PC-3 (cell line): ENCODE data around the gene UQCR11. TPM values are rescaled to one million over a fixed set of nuclear protein-coding genes. Genes with fewer than 3 reads are reported as not detected.

ENCODE experiments used
- ATAC-seq: fragments of 200-7000 bp; cut with Tn5 transposase; 2 replicates; pipeline ENCODE4 v1.9.1; 2020; ENCODE audit warnings: mild to moderate bottlenecking, moderate library complexity
- BruUV-seq: library from RNA; stranded (reverse); fragments of 400-500 nt; replicated peaks from 2 replicates; lab custom pipeline; 2021; lab: Mats Ljungman, UMichigan
- CTCF ChIA-PET: fragments of 300-600 bp; sonication (Branson Sonifier 250); formaldehyde crosslinking; loops from one replicate; lab custom pipeline; 2022; ENCODE audit warnings: antibody characterized with exemption; lab: Charles Lee
- POLR2A ChIA-PET: fragments of 300-600 bp; sonication (Branson Sonifier 250); formaldehyde crosslinking; loops from one replicate; lab custom pipeline; 2022; ENCODE audit warnings: antibody characterized with exemption; ENCODE audit not compliant: unreplicated experiment; lab: Charles Lee
- DNase-seq: peaks from one replicate; pipeline ENCODE4 v3.0.0-alpha.2; 2015
- H2AFZ ChIP-seq: fragments of 300-600 bp; sonication (generic); 2 replicates; pipeline ENCODE4 v1.6.0; 2016; ENCODE audit warnings: antibody characterized with exemption, low read length
- H3F3A ChIP-seq: fragments of 300-600 bp; sonication (generic); one replicate; pipeline ENCODE4 v1.6.0; 2017; ENCODE audit warnings: antibody characterized with exemption, low read length, control low read depth, mild to moderate bottlenecking; ENCODE audit not compliant: unreplicated experiment
- H3K27ac ChIP-seq: fragments of 300-600 bp; sonication (generic); 2 replicates; pipeline ENCODE4 v1.5.1; 2016; ENCODE audit warnings: mild to moderate bottlenecking, low read length
- H3K27me3 ChIP-seq: fragments of 300-600 bp; sonication (generic); 2 replicates; pipeline ENCODE4 v1.6.1; 2016; ENCODE audit warnings: low read length, mixed read lengths
- H3K36me3 ChIP-seq: fragments of 300-600 bp; sonication (generic); 2 replicates; pipeline ENCODE4 v1.6.1; 2016; ENCODE audit warnings: low read depth, mixed run types, low read length, mixed read lengths
- H3K4me1 ChIP-seq: fragments of 300-600 bp; sonication (generic); 2 replicates; pipeline ENCODE4 v1.5.1; 2016; ENCODE audit warnings: low read length; ENCODE audit not compliant: insufficient read depth
- H3K4me2 ChIP-seq: fragments of 300-600 bp; sonication (generic); 2 replicates; pipeline ENCODE4 v1.6.0; 2016; ENCODE audit warnings: low read length
- H3K4me3 ChIP-seq: fragments of 300-600 bp; sonication (generic); 2 replicates; pipeline ENCODE4 v1.5.1; 2016; ENCODE audit warnings: mild to moderate bottlenecking, low read length, mixed read lengths
- H3K79me2 ChIP-seq: fragments of 300-600 bp; sonication (generic); 2 replicates; pipeline ENCODE4 v1.6.1; 2017; ENCODE audit warnings: low read length, mixed read lengths
- H3K9ac ChIP-seq: fragments of 300-600 bp; sonication (generic); 2 replicates; pipeline ENCODE4 v1.6.0; 2016; ENCODE audit warnings: mild to moderate bottlenecking, low read length
- H3K9me2 ChIP-seq: fragments of 300-600 bp; sonication (generic); replicated peaks from 2 replicates; pipeline ENCODE4 v1.6.1; 2016; ENCODE audit warnings: mixed run types, low read length, mixed read lengths
- H3K9me3 ChIP-seq: fragments of 300-600 bp; sonication (generic); 2 replicates; pipeline ENCODE4 v1.6.1; 2016; ENCODE audit warnings: low read length, mixed read lengths
- H4K20me1 ChIP-seq: fragments of 300-600 bp; sonication (generic); 2 replicates; pipeline ENCODE4 v1.6.1; 2016; ENCODE audit warnings: low read length, mixed read lengths
- EZH2 ChIP-seq: fragments of 300-600 bp; sonication (generic); IDR thresholded peaks from one replicate; pipeline ENCODE4 v1.6.1; 2017; ENCODE audit warnings: antibody characterized with exemption, mild to moderate bottlenecking, low read length; ENCODE audit not compliant: unreplicated experiment
- EZH2phosphoT487 ChIP-seq: fragments of 300-600 bp; sonication (generic); IDR thresholded peaks from 2 replicates; pipeline ENCODE4 v1.6.1; 2018; ENCODE audit warnings: mild to moderate bottlenecking, antibody characterized with exemption, low read length, borderline replicate concordance
- intact Hi-C: fragments of 100-400 bp; cut with micrococcal nuclease; formaldehyde crosslinking; loops from 2 replicates; pipeline ENCODE4 v1.9.0; 2023
- total RNA-seq: library from RNA; depleted of rRNA; stranded (reverse); fragments of >200 nt; gene quantifications from 2 replicates; pipeline ENCODE4 v1.2.3, GENCODE V29; 2014
- TF ChIP-seq, protein P1 (sequence below): fragments of 300-600 bp; sonication (generic); conservative IDR thresholded peaks from 2 replicates; pipeline ENCODE4 v1.5.1; 2017; ENCODE audit warnings: antibody characterized with exemption, low read depth, mild to moderate bottlenecking, low read length

Gene UQCR11
- total RNA-seq, 1 experiment from 2014 or later: 148 TPM

DNA sequence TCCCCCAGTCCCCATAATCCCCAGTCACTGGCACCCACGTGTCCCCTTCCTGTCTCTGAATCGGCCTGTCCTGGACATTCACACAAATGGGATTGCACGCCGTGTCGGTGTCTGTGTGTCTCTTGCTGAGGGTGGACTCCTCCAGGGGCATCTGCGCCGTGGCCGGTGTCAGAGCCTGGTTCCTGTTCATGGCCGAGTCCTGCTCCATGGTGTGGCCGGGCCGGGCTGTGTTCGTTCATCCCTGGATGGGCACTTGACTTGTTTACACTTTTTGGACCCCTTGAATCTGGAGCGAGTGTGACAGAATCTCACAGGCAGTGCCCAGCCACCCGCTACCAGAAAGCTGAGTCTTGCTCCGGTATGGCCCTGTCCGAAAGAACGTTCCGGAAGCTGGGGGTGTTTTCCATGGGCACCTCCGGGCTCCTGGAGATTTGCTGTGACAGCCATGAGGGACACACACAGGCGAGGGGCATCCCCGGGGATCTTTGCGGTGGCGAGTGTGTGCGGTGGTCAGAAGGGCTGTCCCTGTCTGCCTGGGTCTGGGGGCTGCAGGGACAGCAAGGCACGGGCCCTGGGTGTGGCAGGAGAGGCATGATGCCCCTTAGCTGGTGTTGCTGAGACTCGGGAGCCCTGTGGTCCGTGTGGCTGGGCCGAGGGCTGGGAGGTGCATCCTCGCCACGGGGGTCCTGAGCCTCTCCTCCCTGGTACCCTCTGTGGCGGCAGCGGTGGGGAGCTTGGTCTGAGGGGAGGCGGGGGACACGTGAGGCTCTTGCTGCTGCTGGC is 30.7 kb downstream of the UQCR11 start:
- no peaks in the 10 kb centered on the region for H3K4me1 ChIP-seq
- H3K9me3 ChIP-seq: no peaks in the 10 kb centered on the region
- no peaks in the 10 kb centered on the region for H3K79me2 ChIP-seq
- no peaks in the 10 kb centered on the region for H3K9me2 ChIP-seq
- ATAC-seq (no peak), DNase-seq (no peak)
- no peaks in the 10 kb centered on the region for H3F3A ChIP-seq
- no TSS peak for BruUV-seq
- H3K9ac ChIP-seq: no peak overlapping the region
- intact Hi-C loops: no loop called here
- H3K27ac ChIP-seq: no peak overlapping the region
- TF ChIP-seq EZH2phosphoT487 (no peak), EZH2 (no peak)
- no peaks in the 10 kb centered on the region for H3K36me3 ChIP-seq
- H3K4me2 ChIP-seq: no peak overlapping the region
- POLR2A ChIA-PET: no interaction called here
- CTCF ChIA-PET: no interaction called here
- no peaks in the 10 kb centered on the region for H4K20me1 ChIP-seq
- H3K27me3 ChIP-seq: no peaks in the 10 kb centered on the region
- H3K4me3 ChIP-seq: no peak overlapping the region
- H2AFZ ChIP-seq: no peak overlapping the region

DNA sequence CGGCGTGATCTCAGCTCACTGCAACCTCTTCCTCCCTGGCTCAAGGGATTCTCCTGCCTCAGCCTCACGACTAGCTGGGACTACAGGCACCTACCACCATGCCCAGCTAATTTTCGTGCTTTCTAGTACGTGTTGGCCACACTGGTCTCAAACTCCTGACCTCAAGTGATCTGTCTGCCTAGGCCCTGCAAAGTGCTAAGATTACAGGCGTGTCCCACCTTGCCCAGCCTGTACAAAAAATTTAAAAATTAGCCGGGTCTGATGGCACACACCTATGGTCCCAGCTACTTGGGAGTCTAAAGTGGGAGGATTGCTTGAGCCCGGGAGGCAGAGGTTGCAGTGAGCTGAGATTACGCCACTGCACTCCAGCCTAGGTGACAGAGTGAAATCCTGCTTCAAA is 32.5 kb downstream of the UQCR11 start:
- Histone ChIP-seq H3K4me3 (no peak overlapping the region), H2AFZ (no peak overlapping the region), H3K4me2 (no peak overlapping the region), H3K36me3 (no peaks in the 10 kb centered on the region), H3F3A (no peaks in the 10 kb centered on the region), H3K9me2 (no peaks in the 10 kb centered on the region), H3K27me3 (no peaks in the 10 kb centered on the region), H3K79me2 (no peaks in the 10 kb centered on the region), H3K9ac (no peak overlapping the region), H3K4me1 (no peaks in the 10 kb centered on the region; the same call in 1 of the 2 replicates), H3K27ac (no peak overlapping the region), H3K9me3 (no peaks in the 10 kb centered on the region), H4K20me1 (no peaks in the 10 kb centered on the region)
- no peak for DNase-seq
- intact Hi-C loops: no loop called here
- ChIA-PET CTCF (no interaction called here), POLR2A (no interaction called here)
- no peak for ATAC-seq
- TF ChIP-seq EZH2phosphoT487: no peak
- TF ChIP-seq EZH2: no peak
- TF ChIP-seq, protein P1, sequence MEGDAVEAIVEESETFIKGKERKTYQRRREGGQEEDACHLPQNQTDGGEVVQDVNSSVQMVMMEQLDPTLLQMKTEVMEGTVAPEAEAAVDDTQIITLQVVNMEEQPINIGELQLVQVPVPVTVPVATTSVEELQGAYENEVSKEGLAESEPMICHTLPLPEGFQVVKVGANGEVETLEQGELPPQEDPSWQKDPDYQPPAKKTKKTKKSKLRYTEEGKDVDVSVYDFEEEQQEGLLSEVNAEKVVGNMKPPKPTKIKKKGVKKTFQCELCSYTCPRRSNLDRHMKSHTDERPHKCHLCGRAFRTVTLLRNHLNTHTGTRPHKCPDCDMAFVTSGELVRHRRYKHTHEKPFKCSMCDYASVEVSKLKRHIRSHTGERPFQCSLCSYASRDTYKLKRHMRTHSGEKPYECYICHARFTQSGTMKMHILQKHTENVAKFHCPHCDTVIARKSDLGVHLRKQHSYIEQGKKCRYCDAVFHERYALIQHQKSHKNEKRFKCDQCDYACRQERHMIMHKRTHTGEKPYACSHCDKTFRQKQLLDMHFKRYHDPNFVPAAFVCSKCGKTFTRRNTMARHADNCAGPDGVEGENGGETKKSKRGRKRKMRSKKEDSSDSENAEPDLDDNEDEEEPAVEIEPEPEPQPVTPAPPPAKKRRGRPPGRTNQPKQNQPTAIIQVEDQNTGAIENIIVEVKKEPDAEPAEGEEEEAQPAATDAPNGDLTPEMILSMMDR: no peak
- no TSS peak for BruUV-seq

DNA sequence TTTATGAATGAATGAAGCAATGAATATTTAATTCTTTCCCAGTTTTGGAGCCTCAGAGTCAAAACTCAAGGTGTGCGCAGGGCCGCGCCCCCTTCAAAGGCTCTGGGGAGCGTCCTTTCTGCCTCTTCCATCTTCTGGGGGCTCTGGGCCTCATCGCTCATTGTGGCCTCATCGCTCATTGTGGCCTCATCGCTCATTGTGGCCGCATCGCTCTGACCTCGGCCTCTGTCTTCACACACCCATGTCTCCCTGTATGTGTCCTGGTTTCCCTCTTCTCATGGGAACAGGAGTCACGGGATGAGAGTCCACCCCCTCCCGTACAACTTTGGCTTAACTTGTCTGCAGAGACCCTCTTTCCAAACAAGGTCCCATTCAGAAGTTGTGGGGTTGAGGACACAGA is 33.9 kb downstream of the UQCR11 start:
- H3K9me2 ChIP-seq: no peaks in the 10 kb centered on the region
- no peaks in the 10 kb centered on the region for H3F3A ChIP-seq
- no TSS peak for BruUV-seq
- no peak overlapping the region for H3K9ac ChIP-seq
- no peaks in the 10 kb centered on the region for H4K20me1 ChIP-seq
- CTCF ChIA-PET: no interaction called here
- TF ChIP-seq, protein P1: no peak
- TF ChIP-seq EZH2 (no peak), EZH2phosphoT487 (no peak)
- H2AFZ ChIP-seq: no peak overlapping the region
- H3K36me3 ChIP-seq: no peaks in the 10 kb centered on the region
- intact Hi-C loops: no loop called here
- no peak overlapping the region for H3K4me3 ChIP-seq
- peaks cover 4% of the 10 kb centered on the region; the same call in 1 of the 2 replicates for H3K79me2 ChIP-seq
- H3K27ac ChIP-seq: no peak overlapping the region
- H3K4me1 ChIP-seq: no peaks in the 10 kb centered on the region; the same call in 1 of the 2 replicates
- H3K9me3 ChIP-seq: no peaks in the 10 kb centered on the region
- H3K4me2 ChIP-seq: no peak overlapping the region
- no peaks in the 10 kb centered on the region for H3K27me3 ChIP-seq
- ATAC-seq (no peak), DNase-seq (no peak)
- POLR2A ChIA-PET: no interaction called here
